ENCODE measurements around the gene COMMD3. TPM values are rescaled to one million over a fixed set of nuclear protein-coding genes. Genes with fewer than 3 reads are reported as not detected.

The COMMD3 gene
- total RNA-seq, 4 donors from 2014 or later = 34.5 to 113 (median 51.9) TPM

DNA sequence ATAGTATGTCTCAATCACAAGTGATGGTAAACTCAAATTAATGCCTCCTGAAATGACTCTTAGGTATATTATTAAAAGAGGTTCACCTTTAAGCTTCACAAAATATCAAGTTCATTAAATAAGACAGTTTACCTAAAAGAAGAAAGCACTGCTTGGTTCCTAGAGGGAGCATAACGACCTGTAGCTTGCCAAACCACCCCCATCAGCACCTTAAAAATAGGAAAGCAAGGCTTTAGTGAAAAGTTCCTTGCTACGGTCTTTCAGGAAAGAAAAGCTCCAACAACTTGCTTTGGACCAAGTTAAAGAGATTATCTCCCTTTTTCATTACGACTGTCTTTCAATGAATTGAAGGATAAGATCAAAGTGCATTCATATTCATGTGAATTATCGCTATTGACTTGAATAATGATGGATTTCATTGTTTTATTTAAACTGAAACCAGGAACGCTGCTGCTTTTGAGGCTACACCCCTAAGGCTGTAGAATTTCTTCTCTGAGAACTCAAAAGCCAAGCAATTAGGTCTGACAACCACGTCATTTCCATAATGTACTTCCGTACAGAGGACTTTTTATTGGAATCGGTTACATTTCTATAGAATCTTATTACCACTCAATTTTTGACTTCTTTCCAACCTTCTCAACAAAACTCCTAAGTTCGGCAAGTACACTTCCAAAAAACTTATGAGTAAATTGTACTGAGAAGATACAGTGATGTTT, 22.2 kb downstream of the COMMD3 start:
- H3K4me3 ChIP-seq (ENCODE audit: low read depth, poor library complexity, severe bottlenecking) = no peak overlapping the region
- WGBS, 2 donors = 28% methylated on average over 9 of the region's 9 CpGs
- DNase-seq (ENCODE audit: low spot score in 2 of 2) = no peak
- intact Hi-C loops (cut with DNase I; ENCODE audit: low total_unique reads) = no loop called here
- TF ChIP-seq POLR2A (IDR thresholded peaks at IDR 0.05) = no peak
- TF ChIP-seq, protein P1, sequence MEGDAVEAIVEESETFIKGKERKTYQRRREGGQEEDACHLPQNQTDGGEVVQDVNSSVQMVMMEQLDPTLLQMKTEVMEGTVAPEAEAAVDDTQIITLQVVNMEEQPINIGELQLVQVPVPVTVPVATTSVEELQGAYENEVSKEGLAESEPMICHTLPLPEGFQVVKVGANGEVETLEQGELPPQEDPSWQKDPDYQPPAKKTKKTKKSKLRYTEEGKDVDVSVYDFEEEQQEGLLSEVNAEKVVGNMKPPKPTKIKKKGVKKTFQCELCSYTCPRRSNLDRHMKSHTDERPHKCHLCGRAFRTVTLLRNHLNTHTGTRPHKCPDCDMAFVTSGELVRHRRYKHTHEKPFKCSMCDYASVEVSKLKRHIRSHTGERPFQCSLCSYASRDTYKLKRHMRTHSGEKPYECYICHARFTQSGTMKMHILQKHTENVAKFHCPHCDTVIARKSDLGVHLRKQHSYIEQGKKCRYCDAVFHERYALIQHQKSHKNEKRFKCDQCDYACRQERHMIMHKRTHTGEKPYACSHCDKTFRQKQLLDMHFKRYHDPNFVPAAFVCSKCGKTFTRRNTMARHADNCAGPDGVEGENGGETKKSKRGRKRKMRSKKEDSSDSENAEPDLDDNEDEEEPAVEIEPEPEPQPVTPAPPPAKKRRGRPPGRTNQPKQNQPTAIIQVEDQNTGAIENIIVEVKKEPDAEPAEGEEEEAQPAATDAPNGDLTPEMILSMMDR (IDR thresholded peaks at IDR 0.05) = no peak

DNA sequence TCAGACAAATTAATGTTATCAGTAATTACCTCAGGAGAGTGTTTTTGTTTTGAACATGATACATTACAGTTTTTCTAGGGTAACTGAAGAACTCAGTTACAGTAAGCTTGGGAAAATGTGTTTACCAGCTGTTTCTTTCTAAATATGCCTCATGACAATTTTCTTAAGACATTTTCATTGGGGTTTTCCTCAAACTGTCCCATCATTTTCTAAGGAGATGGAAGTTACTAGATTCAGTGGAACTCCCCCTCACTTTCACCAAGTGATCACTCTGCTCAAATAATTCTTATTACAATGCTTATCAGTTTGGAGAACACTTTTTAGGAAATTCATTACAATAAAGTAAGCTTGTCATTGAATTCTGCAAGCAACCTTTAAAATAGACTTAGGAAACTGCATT, 22.7 kb downstream of the COMMD3 start:
- H3K4me3 ChIP-seq (ENCODE audit: low read depth, poor library complexity, severe bottlenecking) = no peak overlapping the region
- TF ChIP-seq POLR2A (IDR thresholded peaks at IDR 0.05) = no peak
- TF ChIP-seq, protein P1 (IDR thresholded peaks at IDR 0.05) = no peak
- no peak for DNase-seq (ENCODE audit: low spot score in 2 of 2)
- intact Hi-C loops (cut with DNase I; ENCODE audit: low total_unique reads) = no loop called here

DNA sequence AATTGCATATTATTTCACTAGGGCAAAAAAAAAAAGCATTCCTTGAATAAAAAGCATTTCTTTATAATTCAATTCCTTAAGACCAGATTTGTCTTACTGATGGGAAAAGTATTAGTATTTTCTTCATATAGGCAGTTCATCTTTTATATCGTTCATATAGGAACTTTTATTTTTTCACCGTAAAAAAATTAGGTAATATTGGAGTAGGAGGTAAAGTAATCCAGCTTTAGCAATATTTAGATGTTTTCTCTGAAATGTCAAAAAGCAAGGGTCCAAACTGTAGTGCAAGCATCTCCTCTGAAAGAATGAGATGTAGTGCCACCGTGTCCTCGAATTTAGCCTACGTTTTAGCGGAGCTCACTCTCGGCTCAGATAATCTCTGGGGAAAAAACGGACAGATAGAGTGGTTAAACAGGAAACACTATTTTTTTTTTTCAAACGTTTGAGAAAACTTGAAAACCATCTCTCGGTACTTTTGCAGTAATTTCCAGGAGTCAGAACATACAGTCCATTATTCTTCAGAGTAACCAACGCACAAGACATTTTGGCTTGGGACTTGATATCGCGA, 23.7 kb downstream of the COMMD3 start:
- no peak overlapping the region for H3K4me3 ChIP-seq (ENCODE audit: low read depth, poor library complexity, severe bottlenecking)
- intact Hi-C loops (cut with DNase I; ENCODE audit: low total_unique reads) = no loop called here
- DNase-seq (ENCODE audit: low spot score in 2 of 2) = no peak
- 2% methylated on average over 13 of the region's 13 CpGs for whole genome bisulfite sequencing, 2 donors
- no peak for TF ChIP-seq POLR2A (IDR thresholded peaks at IDR 0.05)
- TF ChIP-seq, protein P1 (IDR thresholded peaks at IDR 0.05) = no peak

DNA sequence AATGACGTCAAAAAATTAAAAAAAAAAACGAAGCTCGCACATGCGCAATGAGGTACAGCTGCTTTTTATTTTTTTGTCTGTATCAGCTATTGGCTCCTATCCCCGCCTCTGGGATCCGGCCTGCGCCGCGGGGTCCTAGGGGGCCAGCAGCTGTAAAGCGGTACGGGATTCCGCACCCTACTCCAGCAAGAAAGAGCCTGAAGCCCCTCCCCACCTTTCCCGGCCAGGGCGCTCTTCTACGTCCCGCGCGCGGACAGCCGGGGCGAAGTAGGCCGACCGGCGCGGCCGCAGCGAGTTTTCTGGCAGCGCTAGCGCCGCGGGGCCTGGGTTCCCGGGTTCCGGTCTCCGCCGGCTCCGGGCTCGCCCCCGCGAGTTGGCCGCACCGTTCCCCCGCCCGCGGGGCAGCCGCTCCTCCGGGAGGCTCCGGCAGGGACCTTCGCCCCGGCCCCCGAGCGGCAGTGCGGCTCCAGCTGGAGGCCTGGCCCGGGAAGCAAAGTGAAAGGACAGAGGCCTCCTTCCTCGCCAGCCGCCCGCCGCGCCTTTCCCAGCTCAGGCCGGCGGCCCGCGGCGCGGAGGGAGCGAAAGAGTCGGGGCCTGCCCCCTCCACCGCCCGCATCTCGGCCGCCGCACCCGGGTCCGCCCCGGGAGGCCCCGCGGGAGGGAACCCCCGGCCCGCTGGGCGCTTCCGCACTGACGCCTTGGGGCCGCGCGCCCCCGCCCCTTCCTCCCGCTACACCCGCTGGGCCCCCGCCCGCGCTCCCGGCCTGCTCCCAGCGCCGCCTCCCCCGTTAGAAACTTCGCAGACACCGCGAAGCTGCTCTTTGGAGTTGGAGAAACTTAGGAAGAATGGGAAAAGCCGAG, 24.4 kb downstream of the COMMD3 start:
- TF ChIP-seq POLR2A (IDR thresholded peaks at IDR 0.05) = no peak
- TF ChIP-seq, protein P1 (IDR thresholded peaks at IDR 0.05) = no peak
- H3K4me3 ChIP-seq (ENCODE audit: low read depth, poor library complexity, severe bottlenecking) = peak overlapping the region; percentile 81
- intact Hi-C loops (cut with DNase I; ENCODE audit: low total_unique reads) = no loop called here
- WGBS, 2 donors = 0 to 1% methylated on average over 31 to 48 of the region's 98 CpGs
- peak; percentile 43 to 89 for DNase-seq (ENCODE audit: low spot score in 2 of 2)

DNA sequence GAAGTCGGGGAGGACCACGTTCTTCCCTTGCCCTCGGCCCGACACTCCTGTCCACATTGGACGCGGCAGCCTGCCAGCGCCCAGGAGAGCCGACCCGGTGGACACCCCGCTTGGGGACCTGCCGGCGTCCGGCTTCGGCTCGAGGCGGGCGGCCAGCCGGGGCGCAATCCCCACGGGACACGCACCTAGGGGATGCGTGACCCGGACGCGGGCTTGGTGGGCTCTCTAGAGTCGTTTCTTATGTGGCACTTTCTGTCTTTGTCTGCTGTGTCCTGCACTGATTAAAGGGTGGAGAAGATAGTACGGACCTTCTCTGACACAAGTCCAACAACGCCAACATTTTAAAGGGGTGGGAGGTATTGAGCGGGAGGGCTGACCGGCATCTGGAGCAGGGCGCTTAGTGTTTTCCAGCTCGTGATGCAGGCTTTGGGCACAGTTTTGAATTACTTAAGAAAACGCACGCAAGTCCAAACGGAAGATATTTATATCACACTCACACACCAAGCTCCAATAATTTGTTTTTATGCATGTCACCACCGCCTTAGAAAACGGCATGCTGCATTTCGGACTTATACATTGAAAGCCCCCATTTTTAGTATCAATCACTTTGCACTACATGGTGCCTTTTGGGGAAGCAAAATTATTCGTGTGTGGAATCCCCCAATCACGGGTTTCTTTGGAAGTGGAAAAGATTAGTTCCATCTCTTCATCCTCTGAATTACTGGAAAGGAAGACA, 25.2 kb downstream of the COMMD3 start:
- no peak for TF ChIP-seq POLR2A (IDR thresholded peaks at IDR 0.05)
- whole genome bisulfite sequencing, 2 donors = 2 to 3% methylated on average over 35 to 37 of the region's 40 CpGs
- peak in 1 of 2 donors; percentile 19 for DNase-seq (ENCODE audit: low spot score in 2 of 2)
- intact Hi-C loops (cut with DNase I; ENCODE audit: low total_unique reads) = no loop called here
- H3K4me3 ChIP-seq (ENCODE audit: low read depth, poor library complexity, severe bottlenecking) = peak overlapping the region; percentile 81

DNA sequence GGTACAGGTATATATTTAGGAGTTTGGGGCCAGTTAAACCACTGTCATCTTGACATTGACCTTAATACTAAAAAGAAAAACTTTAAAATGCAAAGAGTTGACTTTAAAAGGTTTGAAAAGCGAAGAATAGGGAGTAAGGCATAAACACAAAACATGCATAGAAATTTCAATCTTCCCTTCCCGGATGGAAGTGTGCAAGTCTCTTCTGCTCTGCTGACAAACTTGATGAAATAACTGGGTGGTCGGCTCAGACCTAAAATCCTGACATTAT, 25.7 kb downstream of the COMMD3 start:
- intact Hi-C loops (cut with DNase I; ENCODE audit: low total_unique reads) = no loop called here
- no peak for DNase-seq (ENCODE audit: low spot score in 2 of 2)
- H3K4me3 ChIP-seq (ENCODE audit: low read depth, poor library complexity, severe bottlenecking) = no peak overlapping the region
- 54 to 56% methylated on average over 3 of the region's 3 CpGs for WGBS, 2 donors
- TF ChIP-seq, protein P1 (IDR thresholded peaks at IDR 0.05) = no peak
- TF ChIP-seq POLR2A (IDR thresholded peaks at IDR 0.05) = no peak
